Measurements from ENCODE around the gene CTNNA1.

The CTNNA1 gene

GRCh38 chr5:138948471-138949222 lies 195.4 kb downstream of the CTNNA1 start:
- DNase-seq (ENCODE audit: low spot score): no peak

- no peak for DNase-seq (ENCODE audit: low spot score)
These were observed 196.0 kb downstream of the CTNNA1 start for GRCh38 chr5:138949223-138949574.

- no peak for DNase-seq (ENCODE audit: low spot score)
These were observed 196.8 kb downstream of the CTNNA1 start for GRCh38 chr5:138949988-138950387.

- DNase-seq (ENCODE audit: low spot score): peak; percentile 70
These were observed 197.3 kb downstream of the CTNNA1 start for GRCh38 chr5:138950421-138951031.

GRCh38 chr5:138951091-138951985 lies 198.1 kb downstream of the CTNNA1 start:
- DNase-seq (ENCODE audit: low spot score): no peak

GRCh38 chr5:138951986-138952735 lies 198.9 kb downstream of the CTNNA1 start:
- DNase-seq (ENCODE audit: low spot score): peak; percentile 36

- DNase-seq (ENCODE audit: low spot score): peak; percentile 60
These were observed 199.7 kb downstream of the CTNNA1 start for GRCh38 chr5:138952962-138953361.

- peak; percentile 93 for DNase-seq (ENCODE audit: low spot score)
These were observed 200.4 kb downstream of the CTNNA1 start for GRCh38 chr5:138953387-138954256.

GRCh38 chr5:138954257-138955012 lies 201.2 kb downstream of the CTNNA1 start:
- no peak for DNase-seq (ENCODE audit: low spot score)

GRCh38 chr5:138955013-138955660 lies 201.9 kb downstream of the CTNNA1 start:
- peak; percentile 80 for DNase-seq (ENCODE audit: low spot score)

- DNase-seq (ENCODE audit: low spot score): peak; percentile 64
These were observed 202.6 kb downstream of the CTNNA1 start for GRCh38 chr5:138955671-138956295.

- DNase-seq (ENCODE audit: low spot score): no peak
These were observed 203.6 kb downstream of the CTNNA1 start for GRCh38 chr5:138956801-138957200.

GRCh38 chr5:138960145-138960692 lies 207.0 kb downstream of the CTNNA1 start:
- DNase-seq (ENCODE audit: low spot score): no peak

GRCh38 chr5:138961221-138961620 lies 208.0 kb downstream of the CTNNA1 start:
- DNase-seq (ENCODE audit: low spot score): no peak

GRCh38 chr5:138961729-138962128 lies 208.5 kb downstream of the CTNNA1 start:
- DNase-seq (ENCODE audit: low spot score): peak; percentile 53

- DNase-seq (ENCODE audit: low spot score): no peak
These were observed 209.6 kb downstream of the CTNNA1 start for GRCh38 chr5:138962614-138963370.

GRCh38 chr5:138963763-138964371 lies 210.6 kb downstream of the CTNNA1 start:
- peak; percentile 61 for DNase-seq (ENCODE audit: low spot score)

Measured in pons (tissue), 1 donor.